ENCODE results near the gene FNDC3B.

The FNDC3B gene

GRCh38 chr3:172373912-172374311 is 334.5 kb downstream of the FNDC3B start (continued):
- no peak for TF ChIP-seq TSHZ1 (tag by site-specific recombination; IDR thresholded peaks at IDR 0.05; ENCODE audit: borderline replicate concordance)

- H3K4me3 ChIP-seq (ENCODE audit: low read depth, low read length) = no peak overlapping the region
- TF ChIP-seq ZNF561 (tag by site-specific recombination; IDR thresholded peaks at IDR 0.05; ENCODE audit: borderline replicate concordance) (no peak), HOXA7 (CRISPR knock-in tag; IDR thresholded peaks at IDR 0.05; ENCODE audit: borderline replicate concordance) (no peak), ZNF155 (tag by site-specific recombination; IDR thresholded peaks at IDR 0.05) (no peak), ZNF280C (tag by site-specific recombination; IDR thresholded peaks at IDR 0.05) (no peak), OVOL3 (tag by site-specific recombination; IDR thresholded peaks at IDR 0.05) (no peak), BCL11B (tag by site-specific recombination; IDR thresholded peaks at IDR 0.05; ENCODE audit: low read depth) (no peak), ZNF121 (tag by site-specific recombination; IDR thresholded peaks at IDR 0.05) (no peak), ZNF785 (tag by site-specific recombination; IDR thresholded peaks at IDR 0.05) (no peak), ZXDB (tag by site-specific recombination; IDR thresholded peaks at IDR 0.05) (no peak), ZBTB8A (tag by site-specific recombination; IDR thresholded peaks at IDR 0.05) (no peak), ZNF2 (tag by site-specific recombination; IDR thresholded peaks at IDR 0.05) (no peak), ZNF366 (tag by site-specific recombination; conservative IDR thresholded peaks at IDR 0.05) (no peak), ZNF600 (tag by site-specific recombination; IDR thresholded peaks at IDR 0.05) (no peak), ZNF792 (tag by site-specific recombination; IDR thresholded peaks at IDR 0.05) (no peak), ZNF391 (tag by site-specific recombination; IDR thresholded peaks at IDR 0.05; ENCODE audit: borderline replicate concordance, low read depth) (no peak), KLF7 (tag by site-specific recombination; IDR thresholded peaks at IDR 0.05; ENCODE audit: borderline replicate concordance) (no peak), PBX3 (CRISPR knock-in tag; IDR thresholded peaks at IDR 0.05) (no peak), ZNF704 (tag by site-specific recombination; IDR thresholded peaks at IDR 0.05) (no peak), ZSCAN18 (tag by site-specific recombination; IDR thresholded peaks at IDR 0.05) (no peak), ZNF132 (tag by site-specific recombination; IDR thresholded peaks at IDR 0.05; ENCODE audit: borderline replicate concordance) (no peak)
- no peaks in the 10 kb centered on the region for H3K9me3 ChIP-seq (ENCODE audit: control insufficient read depth, insufficient read depth, low read depth, low read length)
- no peak overlapping the region for H3K27ac ChIP-seq (ENCODE audit: extremely low read depth, low read depth, low read length)
- H3K4me1 ChIP-seq (ENCODE audit: control insufficient read depth, insufficient read depth, low read length) = no peaks in the 10 kb centered on the region
- ChIA-PET CTCF (interaction anchor here (0.7 kb wide), 1 partner anchor 83 kb away, joined by 4 read pairs; no protein-coding TSS in a partner anchor), POLR2A (no interaction called here)
- peaks cover 0 to 41% of the 10 kb centered on the region in 2 experiments; a peak in 1 of 3 replicates for H3K36me3 ChIP-seq (ENCODE audit: control insufficient read depth in 2 of 2, insufficient read depth in 1 of 2, low read length in 2 of 2)
Observed at GRCh38 chr3:172375206-172375850, 335.9 kb downstream of the FNDC3B start.
